Smooth muscle cell (in vitro differentiated cells): ENCODE data around the gene AQP9. TPM values are rescaled to one million over a fixed set of nuclear protein-coding genes. Genes with fewer than 3 reads are reported as not detected.
A peak's percentile ranks its signal among the peaks of the same experiment; 100 is the strongest.

Experiments used
- DNase-seq: peaks from one replicate; lab custom pipeline; 2025; ENCODE audit not compliant: unreplicated experiment; lab: John Stamatoyannopoulos, UW
- H2AFZ ChIP-seq: fragments of 200-600 bp; sonication (generic); 2 replicates; pipeline ENCODE4 v1.6.0; 2016; ENCODE audit warnings: antibody characterized with exemption, low read depth, mild to moderate bottlenecking
- H3F3A ChIP-seq: fragments of 200-600 bp; sonication (generic); 2 replicates; pipeline ENCODE4 v1.6.0; 2017; ENCODE audit warnings: antibody characterized with exemption, low read depth
- H3K27ac ChIP-seq: fragments of 200-600 bp; sonication (generic); 2 replicates; pipeline ENCODE4 v1.5.1; 2016; ENCODE audit warnings: low read depth, mild to moderate bottlenecking
- H3K27me3 ChIP-seq: fragments of 200-600 bp; sonication (generic); 2 replicates; pipeline ENCODE4 v1.6.1; 2016; ENCODE audit warnings: low read depth, mild to moderate bottlenecking
- H3K36me3 ChIP-seq: fragments of 200-600 bp; sonication (generic); 2 replicates; pipeline ENCODE4 v1.5.1; 2016; ENCODE audit warnings: low read depth
- H3K4me1 ChIP-seq: fragments of 200-600 bp; sonication (generic); 2 replicates; pipeline ENCODE4 v1.5.1; 2016; ENCODE audit warnings: low read depth
- H3K4me2 ChIP-seq: fragments of 200-600 bp; sonication (generic); 2 replicates; pipeline ENCODE4 v1.6.0; 2016; ENCODE audit warnings: mild to moderate bottlenecking
- H3K4me3 ChIP-seq: fragments of 200-600 bp; sonication (generic); 2 replicates; pipeline ENCODE4 v1.5.1; 2016; ENCODE audit warnings: mild to moderate bottlenecking
- H3K79me2 ChIP-seq: fragments of 200-600 bp; sonication (generic); 2 replicates; pipeline ENCODE4 v1.6.0; 2016; ENCODE audit warnings: low read depth, mild to moderate bottlenecking
- H3K9ac ChIP-seq: fragments of 200-600 bp; sonication (generic); 2 replicates; pipeline ENCODE4 v1.6.0; 2016; ENCODE audit warnings: low read depth
- H3K9me3 ChIP-seq: fragments of 200-600 bp; sonication (generic); replicated peaks from 2 replicates; pipeline ENCODE4 v1.5.1; 2016; ENCODE audit warnings: low read depth
- H4K20me1 ChIP-seq: fragments of 200-600 bp; sonication (generic); 2 replicates; pipeline ENCODE4 v1.6.0; 2016; ENCODE audit warnings: low read depth
- CTCF ChIP-seq: fragments of 200-600 bp; sonication (generic); IDR thresholded peaks from 2 replicates; pipeline ENCODE4 v1.5.1; 2017; ENCODE audit warnings: borderline replicate concordance, mild to moderate bottlenecking, antibody characterized with exemption; ENCODE audit not compliant: insufficient read depth, poor library complexity, severe bottlenecking
- WGBS: methylation state at CpG from one replicate; pipeline ENCODE4 v1.1.7; 2016; ENCODE audit warnings: low lambda C conversion rate; 5-methylcytosine and 5-hydroxymethylcytosine counted together
- polyA plus RNA-seq: library from polyadenylated mRNA; unstranded; fragments of >200 nt; fragmentation: Nextera tagmentation; extraction: Ambion mirVana; gene quantifications from 2 replicates; pipeline ENCODE4 v1.2.1, GENCODE V29; 2016
- total RNA-seq: library from RNA; depleted of rRNA; stranded (reverse); fragments of >200 nt; gene quantifications from 2 replicates; pipeline ENCODE4 v1.2.3, GENCODE V29; 2014

Gene AQP9
- total and polyA plus RNA-seq, 2 experiments from 2014 or later = 1.5 TPM; not detected in 1

- Histone ChIP-seq H2AFZ (no peak overlapping the region), H4K20me1 (no peaks in the 10 kb centered on the region), H3K27me3 (no peaks in the 10 kb centered on the region), H3K79me2 (no peaks in the 10 kb centered on the region), H3K27ac (no peak overlapping the region), H3F3A (no peaks in the 10 kb centered on the region), H3K9ac (no peak overlapping the region), H3K4me3 (no peak overlapping the region), H3K4me2 (no peak overlapping the region), H3K4me1 (no peaks in the 10 kb centered on the region), H3K36me3 (no peaks in the 10 kb centered on the region), H3K9me3 (no peaks in the 10 kb centered on the region)
- 93% methylated on average over 4 of the region's 4 CpGs for WGBS
- no peak for DNase-seq
- no peak for TF ChIP-seq CTCF
Observed at GRCh38 chr15:58134886-58135285, 3.3 kb upstream of the AQP9 start.

- no peaks in the 10 kb centered on the region for H3F3A ChIP-seq
- H3K27me3 ChIP-seq = no peaks in the 10 kb centered on the region
- no peaks in the 10 kb centered on the region for H3K4me1 ChIP-seq
- no peak for DNase-seq
- no peak overlapping the region for H3K4me2 ChIP-seq
- no peak overlapping the region for H3K4me3 ChIP-seq
- H3K36me3 ChIP-seq = no peaks in the 10 kb centered on the region
- H2AFZ ChIP-seq = no peak overlapping the region
- no peak overlapping the region for H3K9ac ChIP-seq
- H4K20me1 ChIP-seq = no peaks in the 10 kb centered on the region
- H3K27ac ChIP-seq = peak overlapping the region; percentile 74
- H3K9me3 ChIP-seq = no peaks in the 10 kb centered on the region
- WGBS = 83% methylated on average over 2 of the region's 2 CpGs
- H3K79me2 ChIP-seq = no peaks in the 10 kb centered on the region
- no peak for TF ChIP-seq CTCF
Observed at GRCh38 chr15:58135511-58136174, 2.5 kb upstream of the AQP9 start.

- Histone ChIP-seq H3K27me3 (no peaks in the 10 kb centered on the region), H2AFZ (no peak overlapping the region), H3F3A (no peaks in the 10 kb centered on the region), H3K4me3 (no peak overlapping the region), H3K4me2 (no peak overlapping the region), H3K4me1 (no peaks in the 10 kb centered on the region), H3K79me2 (no peaks in the 10 kb centered on the region), H3K9me3 (no peaks in the 10 kb centered on the region), H3K27ac (peak overlapping the region; percentile 74), H3K9ac (no peak overlapping the region), H3K36me3 (no peaks in the 10 kb centered on the region), H4K20me1 (no peaks in the 10 kb centered on the region)
- no peak for TF ChIP-seq CTCF
- no peak for DNase-seq
- 45% methylated on average over 1 of the region's 1 CpG for WGBS
Observed at GRCh38 chr15:58136731-58137130, 1.4 kb upstream of the AQP9 start.

- Histone ChIP-seq H3F3A (no peaks in the 10 kb centered on the region), H2AFZ (no peak overlapping the region), H3K36me3 (no peaks in the 10 kb centered on the region), H3K4me2 (no peak overlapping the region), H4K20me1 (no peaks in the 10 kb centered on the region), H3K4me3 (no peak overlapping the region), H3K27ac (peak overlapping the region; percentile 37), H3K4me1 (no peaks in the 10 kb centered on the region), H3K9ac (no peak overlapping the region), H3K9me3 (no peaks in the 10 kb centered on the region), H3K79me2 (no peaks in the 10 kb centered on the region), H3K27me3 (no peaks in the 10 kb centered on the region)
- DNase-seq = no peak
- WGBS = 97% methylated on average over 1 of the region's 1 CpG
- no peak for TF ChIP-seq CTCF
Observed at GRCh38 chr15:58137686-58138085, 495 bp upstream of the AQP9 start.
